ENCODE measurements around the gene SUPT16H. TPM values are rescaled to one million over a fixed set of nuclear protein-coding genes. Genes with fewer than 3 reads are reported as not detected.

SUPT16H gene
- 10 to 100 TPM; 54.8 to 73.7 (median 57.7) TPM for total RNA-seq

DNA sequence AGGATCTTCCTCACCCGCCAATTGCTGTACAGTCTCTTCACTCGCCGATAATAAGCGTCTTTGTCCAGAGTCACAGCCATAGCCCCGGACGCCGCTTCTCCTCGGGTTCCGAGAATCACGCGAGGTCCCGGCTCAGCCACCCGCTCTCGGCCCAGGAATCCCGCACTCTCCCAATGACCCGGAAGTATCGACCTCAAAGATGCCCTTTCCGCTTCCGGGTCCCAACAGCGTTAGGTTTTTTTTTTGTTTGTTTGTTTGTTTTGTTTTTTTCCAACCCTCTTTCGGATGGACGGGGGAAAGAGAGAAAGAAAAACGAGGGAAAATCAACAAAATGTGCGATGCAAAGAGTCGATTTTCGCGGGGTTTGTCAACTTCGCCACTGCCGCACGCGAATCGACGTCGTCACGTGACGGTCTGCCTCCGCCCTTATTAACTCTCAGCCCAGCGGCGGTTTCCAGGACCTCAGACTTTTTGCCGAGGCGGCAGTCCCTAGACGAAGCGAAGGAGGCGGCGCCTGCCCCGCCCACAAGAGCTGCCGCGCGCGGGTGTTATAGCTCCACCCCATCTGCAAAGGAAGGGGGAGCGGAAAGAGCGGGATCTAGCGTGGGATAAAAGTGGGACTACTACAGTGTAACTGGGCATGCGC, at the start of gene SUPT16H:
SUPT16H (minus strand) TSS at position 172 of the 646 bp plus-strand sequence; CDS start at position 80, 92 bp downstream.
- TF ChIP-seq, protein P1, sequence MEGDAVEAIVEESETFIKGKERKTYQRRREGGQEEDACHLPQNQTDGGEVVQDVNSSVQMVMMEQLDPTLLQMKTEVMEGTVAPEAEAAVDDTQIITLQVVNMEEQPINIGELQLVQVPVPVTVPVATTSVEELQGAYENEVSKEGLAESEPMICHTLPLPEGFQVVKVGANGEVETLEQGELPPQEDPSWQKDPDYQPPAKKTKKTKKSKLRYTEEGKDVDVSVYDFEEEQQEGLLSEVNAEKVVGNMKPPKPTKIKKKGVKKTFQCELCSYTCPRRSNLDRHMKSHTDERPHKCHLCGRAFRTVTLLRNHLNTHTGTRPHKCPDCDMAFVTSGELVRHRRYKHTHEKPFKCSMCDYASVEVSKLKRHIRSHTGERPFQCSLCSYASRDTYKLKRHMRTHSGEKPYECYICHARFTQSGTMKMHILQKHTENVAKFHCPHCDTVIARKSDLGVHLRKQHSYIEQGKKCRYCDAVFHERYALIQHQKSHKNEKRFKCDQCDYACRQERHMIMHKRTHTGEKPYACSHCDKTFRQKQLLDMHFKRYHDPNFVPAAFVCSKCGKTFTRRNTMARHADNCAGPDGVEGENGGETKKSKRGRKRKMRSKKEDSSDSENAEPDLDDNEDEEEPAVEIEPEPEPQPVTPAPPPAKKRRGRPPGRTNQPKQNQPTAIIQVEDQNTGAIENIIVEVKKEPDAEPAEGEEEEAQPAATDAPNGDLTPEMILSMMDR (IDR thresholded peaks at IDR 0.05; ENCODE audit: low read depth), result no peak

DNA sequence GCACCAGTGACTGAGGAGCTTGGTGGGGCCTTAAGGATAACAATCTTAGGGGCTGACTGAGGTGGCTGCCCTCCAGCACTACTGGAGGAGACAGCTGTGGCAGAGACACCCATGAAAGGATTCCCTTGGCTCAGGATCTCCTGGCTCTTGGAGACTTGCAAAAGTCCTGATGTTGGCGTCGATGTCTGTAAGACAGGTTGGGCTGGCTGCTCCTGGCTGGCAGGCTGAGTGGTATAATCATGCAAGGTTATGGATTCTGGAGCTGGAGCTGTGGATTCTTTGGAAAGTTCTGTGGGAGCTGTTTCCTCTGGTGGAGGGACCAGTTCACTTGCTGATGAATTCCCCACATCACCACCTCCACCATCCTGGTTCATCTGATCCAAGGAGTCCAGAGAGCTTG, 47.3 kb upstream of the SUPT16H start:
- TF ChIP-seq, protein P1 (IDR thresholded peaks at IDR 0.05; ENCODE audit: low read depth), result no peak

DNA sequence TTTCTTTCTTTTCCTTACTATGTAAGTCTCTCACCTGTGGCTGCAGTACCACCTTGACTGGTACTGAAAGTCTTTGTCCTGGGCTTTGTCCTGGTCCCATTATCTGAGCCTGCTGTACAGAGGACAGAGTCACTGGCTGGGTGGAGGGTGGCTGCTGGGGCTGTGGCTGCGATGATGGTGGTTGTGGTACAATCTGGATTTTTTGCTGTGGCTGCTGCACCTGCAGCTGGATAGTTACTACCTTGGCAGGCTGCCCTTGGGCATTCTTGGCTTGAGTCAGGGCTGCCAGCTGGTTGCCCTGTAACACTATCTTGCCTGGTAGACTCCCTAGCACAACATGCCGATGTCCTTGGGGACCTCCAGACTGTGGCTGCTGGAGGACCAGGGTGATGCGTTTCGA, 45.1 kb upstream of the SUPT16H start:
- TF ChIP-seq, protein P1 (IDR thresholded peaks at IDR 0.05; ENCODE audit: low read depth), result no peak

DNA sequence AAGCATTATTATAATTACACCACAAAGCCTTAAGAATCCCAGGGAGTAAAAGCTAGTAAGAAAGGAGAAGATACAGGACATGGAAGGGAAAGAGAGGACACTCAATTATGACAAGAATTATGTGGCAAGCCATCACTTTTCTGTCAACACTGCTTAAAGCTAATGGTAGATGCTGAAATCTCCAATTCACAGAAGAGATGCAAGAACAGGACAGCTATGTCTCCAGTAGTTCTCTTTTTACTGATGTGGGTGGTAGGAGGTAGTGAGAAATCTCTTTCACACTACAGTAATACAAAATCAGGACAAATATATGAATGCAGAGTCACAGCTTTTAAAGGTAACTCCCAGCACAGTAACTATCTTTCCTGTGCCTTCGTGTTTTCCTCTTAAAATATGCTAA, 42.9 kb upstream of the SUPT16H start:
- TF ChIP-seq, protein P1 (IDR thresholded peaks at IDR 0.05; ENCODE audit: low read depth), result no peak

DNA sequence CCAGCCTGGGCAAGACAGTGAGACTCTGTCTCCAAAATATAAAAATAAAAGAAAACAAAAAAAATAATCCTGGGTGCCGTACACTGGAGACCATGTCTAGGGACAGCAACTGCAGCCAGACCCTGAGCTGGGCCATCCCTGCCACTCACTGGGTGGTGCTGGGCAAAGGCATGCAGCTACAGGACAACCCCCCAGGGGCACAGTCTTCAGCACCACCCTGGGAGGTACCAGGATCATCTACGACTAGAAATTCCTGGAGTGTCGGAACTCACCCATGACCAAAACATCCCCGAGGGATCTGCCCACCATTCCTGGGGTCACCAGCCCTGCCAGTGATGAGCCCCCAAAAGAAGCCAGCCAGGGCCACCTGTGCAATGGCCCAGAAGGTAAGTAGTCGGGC, 35.7 kb upstream of the SUPT16H start:
- TF ChIP-seq, protein P1 (IDR thresholded peaks at IDR 0.05; ENCODE audit: low read depth), result no peak

DNA sequence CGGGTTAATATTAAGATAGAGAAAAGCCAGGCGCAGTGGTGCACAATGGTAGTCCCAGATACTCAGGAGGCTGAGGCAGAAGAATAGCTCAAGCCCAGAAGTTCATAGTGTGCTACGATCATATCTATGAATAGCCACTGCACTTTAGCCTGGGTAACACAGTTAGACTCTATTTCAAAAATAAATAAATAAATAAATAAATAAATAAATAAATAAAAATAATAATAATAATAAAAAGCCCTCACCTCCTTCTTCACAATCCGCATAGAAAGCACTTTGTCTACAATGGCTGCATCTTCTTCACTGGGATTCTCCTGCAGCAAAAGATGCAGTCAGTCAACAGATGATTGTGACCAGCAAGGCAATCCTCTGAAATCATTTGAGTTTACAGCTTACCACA, 31.5 kb upstream of the SUPT16H start:
- TF ChIP-seq, protein P1 (IDR thresholded peaks at IDR 0.05; ENCODE audit: low read depth), result no peak

DNA sequence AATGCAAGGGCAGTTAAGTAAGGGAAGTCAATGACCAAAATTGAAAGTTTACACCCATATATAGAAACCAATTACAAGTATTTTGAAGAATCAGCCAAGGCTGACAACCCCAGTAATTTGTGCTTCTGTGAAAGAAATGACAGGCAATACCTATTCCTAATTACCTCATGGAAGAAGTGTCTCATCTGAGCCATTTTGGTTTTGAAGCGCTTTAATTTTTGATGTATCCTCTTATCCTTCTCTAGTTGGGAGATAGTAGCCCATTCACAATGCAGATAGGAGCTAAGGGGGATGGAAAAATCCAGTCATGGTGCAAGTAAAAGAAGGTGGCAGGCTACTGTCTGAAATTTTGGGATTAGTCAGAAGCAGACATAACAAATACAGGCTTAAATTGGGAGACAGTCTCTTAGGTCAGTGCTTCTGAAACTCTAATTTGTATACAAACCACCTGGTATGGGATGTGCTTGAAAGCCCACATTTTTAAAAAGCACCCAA, 30.4 kb upstream of the SUPT16H start:
- TF ChIP-seq, protein P1 (IDR thresholded peaks at IDR 0.05; ENCODE audit: low read depth), result no peak

All from subcutaneous adipose tissue (tissue), 4 donors.